Stomach (tissue), 9 donors: Measurements from ENCODE around the gene PLXNB2. TPM values are rescaled to one million over a fixed set of nuclear protein-coding genes. Genes with fewer than 3 reads are reported as not detected.

Experiments
- DNase-seq, 2 donors: peaks; one replicate each; pipeline versions ENCODE4 v3.0.0 to v3.0.0-alpha.2; 2013 to 2019
- H3K27ac ChIP-seq, 5 donors: fragments of 200-600 bp in 4 of 5; sonication (generic) in 4 of 5; one replicate each; pipeline ENCODE4 v1.5.1; 2013 to 2019; ENCODE audit warnings: mild to moderate bottlenecking in 1 of 5, moderate library complexity in 1 of 5
- H3K27me3 ChIP-seq, 3 donors: fragments of 200-600 bp; sonication (generic); one replicate each; pipeline ENCODE4 v1.5.1; 2017 to 2019; ENCODE audit warnings: mixed run types in 1 of 3
- H3K36me3 ChIP-seq, 4 donors: fragments of 200-600 bp; sonication (generic); 1 replicate in 3 of 4; 2 replicates in 1 of 4; pipeline ENCODE4 v1.5.1; 2016 to 2019
- H3K4me1 ChIP-seq, 4 donors: fragments of 200-600 bp; sonication (generic); one replicate each; pipeline ENCODE4 v1.5.1; 2016 to 2019
- H3K4me3 ChIP-seq, 4 donors: fragments of 200-600 bp; sonication (generic) in 3 of 4; one replicate each; pipeline ENCODE4 v1.5.1; 2016 to 2019; ENCODE audit warnings: mild to moderate bottlenecking in 1 of 4
- H3K9me3 ChIP-seq, 4 donors: fragments of 200-600 bp; sonication (generic); one replicate each; pipeline ENCODE4 v1.5.1; 2016 to 2019
- CTCF ChIP-seq, 7 experiments: fragments of 450-650 bp in 4 of 7; fragments of 200-600 bp in 3 of 7; sonication (generic) in 3 of 7; IDR thresholded peaks; one replicate each; pipeline ENCODE4 v1.5.1; 2016 to 2019; ENCODE audit warnings: antibody characterized with exemption in 7 of 7, control low read depth in 2 of 7, mild to moderate bottlenecking in 1 of 7
- EP300 ChIP-seq: sonication (generic); formaldehyde crosslinking; IDR thresholded peaks from one replicate; pipeline ENCODE4 v1.6.1; 2017; ENCODE audit warnings: antibody characterized with exemption
- POLR2A ChIP-seq, 4 donors: fragments of 450-650 bp; IDR thresholded peaks; one replicate each; pipeline ENCODE4 v1.6.1; 2016; ENCODE audit warnings: antibody characterized with exemption in 4 of 4, control low read depth in 2 of 4, mild to moderate bottlenecking in 1 of 4, moderate library complexity in 1 of 4
- POLR2AphosphoS5 ChIP-seq, 3 donors: sonication (generic); formaldehyde crosslinking; IDR thresholded peaks; one replicate each; pipeline ENCODE4 v1.6.1; 2016; ENCODE audit warnings: antibody characterized with exemption in 3 of 3
- WGBS, 5 donors: extraction: QIAGEN DNeasy Blood & Tissue Kit in 3 of 5; methylation state at CpG; one replicate each; pipeline versions ENCODE4 v1.1.5 to v1.1.7; 2013 to 2018; 5-methylcytosine and 5-hydroxymethylcytosine counted together
- intact Hi-C: fragments of 100-400 bp; cut with DNase I; formaldehyde crosslinking; loops from one replicate; pipeline ENCODE4 v1.15.1; 2023; ENCODE audit warnings: low total_unique reads
- polyA plus RNA-seq, 3 donors: library from polyadenylated mRNA; stranded (reverse); fragments of 200-250 nt; gene quantifications; one replicate each; pipeline ENCODE4 v1.2.3, GENCODE V29; 2013
- total RNA-seq, 5 donors: library from RNA; depleted of rRNA; stranded (reverse); fragments of >200 nt; gene quantifications; one replicate each; pipeline versions ENCODE4 v1.1.0 to v1.2.3, GENCODE V29; 2014 to 2016
- donor health status: healthy with polysubstance abuse.
- donor health status: Bipolar disorder and iron deficiency.
- donor health status: healthy.

PLXNB2 gene
- total and polyA plus RNA-seq, 8 donors: 50.3 to 648 (median 269) TPM

GRCh38 chr22:50255607-50256006 lies 51.8 kb downstream of the PLXNB2 start:
- H3K4me1 ChIP-seq: peaks cover 15 to 53% (median 50%) of the 10 kb centered on the region in 4 donors
- no peak for DNase-seq
- WGBS, 5 donors: 93 to 95% (median 94%) methylated on average over 10 to 17 of the region's 17 CpGs
- TF ChIP-seq POLR2A (IDR thresholded peaks at IDR 0.05) (no peak), CTCF (IDR thresholded peaks at IDR 0.05) (no peak), EP300 (no peak), POLR2AphosphoS5 (IDR thresholded peaks at IDR 0.05) (no peak)
- H3K27me3 ChIP-seq: peaks cover 0 to 30% (median 6%) of the 10 kb centered on the region in 3 donors
- no peak overlapping the region for H3K4me3 ChIP-seq
- H3K36me3 ChIP-seq: peaks cover 0 to 12% (median 4%) of the 10 kb centered on the region in 4 donors
- intact Hi-C loops: loop anchor here (10.0 kb wide), 1 partner anchor 249 kb away; the partner anchor contains the start of genes LMF2 and NCAPH2
- H3K9me3 ChIP-seq: no peaks in the 10 kb centered on the region
- no peak overlapping the region for H3K27ac ChIP-seq

DNA sequence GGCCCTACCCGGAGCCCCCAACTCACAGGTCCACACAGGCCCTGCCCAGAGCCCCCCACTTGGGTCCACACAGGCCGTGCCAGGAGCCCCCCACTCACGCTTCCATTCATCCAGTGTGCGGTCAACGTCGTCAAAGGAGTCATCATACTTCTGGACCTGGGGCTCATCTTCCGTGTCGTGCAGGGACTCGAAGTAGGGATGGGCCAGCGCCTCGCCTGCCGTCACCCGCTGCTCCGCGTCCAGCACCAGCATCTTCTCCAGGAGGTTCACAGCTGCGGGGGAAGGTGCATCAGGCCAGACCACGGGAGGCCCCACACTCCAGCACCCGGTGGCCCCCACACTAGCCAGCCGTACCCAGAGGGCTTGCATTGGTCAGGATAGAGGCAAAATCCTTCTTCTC lies 52.3 kb downstream of the PLXNB2 start:
- TF ChIP-seq POLR2A (IDR thresholded peaks at IDR 0.05) (no peak), CTCF (IDR thresholded peaks at IDR 0.05) (no peak), POLR2AphosphoS5 (IDR thresholded peaks at IDR 0.05) (no peak), EP300 (no peak)
- Histone ChIP-seq H3K27ac (no peak overlapping the region), H3K4me1 (peaks cover 17 to 53% (median 50%) of the 10 kb centered on the region in 4 donors), H3K4me3 (no peak overlapping the region), H3K36me3 (peaks cover 0 to 12% (median 4%) of the 10 kb centered on the region in 4 donors), H3K27me3 (peaks cover 0 to 25% (median under 1%) of the 10 kb centered on the region in 3 donors), H3K9me3 (no peaks in the 10 kb centered on the region)
- DNase-seq: no peak
- intact Hi-C loops: loop anchor here (10.0 kb wide), 1 partner anchor 250 kb away; the partner anchor contains the start of genes LMF2 and NCAPH2
- 82 to 91% (median 89%) methylated on average over 10 to 19 of the region's 19 CpGs for WGBS, 5 donors

- DNase-seq: no peak
- no peak overlapping the region for H3K27ac ChIP-seq
- no peak for TF ChIP-seq POLR2A (IDR thresholded peaks at IDR 0.05)
- no peak for TF ChIP-seq EP300
- TF ChIP-seq CTCF (IDR thresholded peaks at IDR 0.05): no peak
- no peak for TF ChIP-seq POLR2AphosphoS5 (IDR thresholded peaks at IDR 0.05)
- peaks cover 25 to 57% (median 52%) of the 10 kb centered on the region in 4 donors for H3K4me1 ChIP-seq
- intact Hi-C loops: loop anchor here (10.0 kb wide), 1 partner anchor 251 kb away; the partner anchor contains the start of genes LMF2 and NCAPH2
- WGBS, 5 donors: 35 to 67% (median 58%) methylated on average over 4 to 8 of the region's 8 CpGs
- H3K27me3 ChIP-seq: peaks cover 0 to 13% (median 0%) of the 10 kb centered on the region in 3 donors
- no peaks in the 10 kb centered on the region for H3K9me3 ChIP-seq
- H3K4me3 ChIP-seq: no peak overlapping the region
- H3K36me3 ChIP-seq: peaks cover 0 to 12% (median 4%) of the 10 kb centered on the region in 4 donors
Measured at GRCh38 chr22:50253941-50254340, 53.5 kb downstream of the PLXNB2 start.

GRCh38 chr22:50253046-50253915 lies 54.2 kb downstream of the PLXNB2 start:
- H3K36me3 ChIP-seq: peaks cover 0 to 12% (median 4%) of the 10 kb centered on the region in 4 donors
- H3K4me1 ChIP-seq: peaks cover 25 to 57% (median 54%) of the 10 kb centered on the region in 4 donors
- H3K4me3 ChIP-seq: no peak overlapping the region
- no peak for DNase-seq
- WGBS, 5 donors: 74 to 79% (median 79%) methylated on average over 19 to 22 of the region's 22 CpGs
- TF ChIP-seq POLR2A (IDR thresholded peaks at IDR 0.05) (no peak), CTCF (IDR thresholded peaks at IDR 0.05) (no peak), POLR2AphosphoS5 (IDR thresholded peaks at IDR 0.05) (no peak), EP300 (no peak)
- no peaks in the 10 kb centered on the region for H3K9me3 ChIP-seq
- H3K27me3 ChIP-seq: peaks cover 0 to 9% (median 0%) of the 10 kb centered on the region in 3 donors
- H3K27ac ChIP-seq: no peak overlapping the region
- intact Hi-C loops: loop anchor here (10.0 kb wide), 1 partner anchor 252 kb away; the partner anchor contains the start of genes LMF2 and NCAPH2
